ENCODE data around the gene ART1. TPM values are rescaled to one million over a fixed set of nuclear protein-coding genes. Genes with fewer than 3 reads are reported as not detected.
A peak's percentile ranks its signal among the peaks of the same experiment; 100 is the strongest.
"Not testable (repeated sequence)": the region's sequence is repeated elsewhere in the genome, so short reads cannot be mapped to it uniquely, and the experiment has no call there.

The ART1 gene
- total and polyA plus RNA-seq, 7 donors, result 0.26 to 33.0 (median 14.5) TPM

DNA sequence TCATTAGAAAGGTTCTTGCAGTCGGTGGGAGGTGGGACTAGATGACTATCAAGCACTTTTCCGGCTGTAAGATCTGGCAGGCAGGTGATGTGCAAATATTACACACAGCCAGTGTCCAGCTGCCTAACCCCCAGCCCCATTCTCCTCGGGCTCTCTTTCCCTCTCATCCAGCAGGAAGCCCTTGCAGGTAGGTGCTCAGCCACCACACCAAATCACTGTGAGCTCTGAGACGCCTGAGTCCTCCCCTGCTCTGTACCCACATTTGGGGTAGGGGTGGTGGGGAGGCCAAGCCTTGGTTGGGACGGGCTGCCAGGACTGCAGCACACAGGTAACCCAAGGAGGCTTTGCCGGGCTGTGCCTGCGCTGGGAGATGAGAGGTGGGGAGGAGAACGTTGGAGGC, 3.7 kb upstream of the ART1 start:
- intact Hi-C loops (cut with DNase I), result loop anchor here in 1 of 2 donors (5.0 kb wide), 1 partner anchor 599 kb away; no protein-coding TSS in a partner anchor
- peak overlapping the region; percentile 99 for H3K27ac ChIP-seq
- no peak overlapping the region for H3K4me3 ChIP-seq
- 43 to 51% (median 49%) methylated on average over 8 of the region's 8 CpGs for WGBS, 3 donors
- H3K36me3 ChIP-seq (ENCODE audit: insufficient read depth in 1 of 2, low read depth in 1 of 2), result no peaks in the 10 kb centered on the region
- no peaks in the 10 kb centered on the region for H3K9me3 ChIP-seq
- ATAC-seq (no peak), DNase-seq (peak in 1 of 2 donors; percentile 49)
- H3K4me1 ChIP-seq, result peaks cover 28% of the 10 kb centered on the region
- no peaks in the 10 kb centered on the region for H3K27me3 ChIP-seq (ENCODE audit: insufficient read depth in 3 of 3, low read length in 2 of 3)
- TF ChIP-seq, protein P1, sequence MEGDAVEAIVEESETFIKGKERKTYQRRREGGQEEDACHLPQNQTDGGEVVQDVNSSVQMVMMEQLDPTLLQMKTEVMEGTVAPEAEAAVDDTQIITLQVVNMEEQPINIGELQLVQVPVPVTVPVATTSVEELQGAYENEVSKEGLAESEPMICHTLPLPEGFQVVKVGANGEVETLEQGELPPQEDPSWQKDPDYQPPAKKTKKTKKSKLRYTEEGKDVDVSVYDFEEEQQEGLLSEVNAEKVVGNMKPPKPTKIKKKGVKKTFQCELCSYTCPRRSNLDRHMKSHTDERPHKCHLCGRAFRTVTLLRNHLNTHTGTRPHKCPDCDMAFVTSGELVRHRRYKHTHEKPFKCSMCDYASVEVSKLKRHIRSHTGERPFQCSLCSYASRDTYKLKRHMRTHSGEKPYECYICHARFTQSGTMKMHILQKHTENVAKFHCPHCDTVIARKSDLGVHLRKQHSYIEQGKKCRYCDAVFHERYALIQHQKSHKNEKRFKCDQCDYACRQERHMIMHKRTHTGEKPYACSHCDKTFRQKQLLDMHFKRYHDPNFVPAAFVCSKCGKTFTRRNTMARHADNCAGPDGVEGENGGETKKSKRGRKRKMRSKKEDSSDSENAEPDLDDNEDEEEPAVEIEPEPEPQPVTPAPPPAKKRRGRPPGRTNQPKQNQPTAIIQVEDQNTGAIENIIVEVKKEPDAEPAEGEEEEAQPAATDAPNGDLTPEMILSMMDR (IDR thresholded peaks at IDR 0.05), result no peak

DNA sequence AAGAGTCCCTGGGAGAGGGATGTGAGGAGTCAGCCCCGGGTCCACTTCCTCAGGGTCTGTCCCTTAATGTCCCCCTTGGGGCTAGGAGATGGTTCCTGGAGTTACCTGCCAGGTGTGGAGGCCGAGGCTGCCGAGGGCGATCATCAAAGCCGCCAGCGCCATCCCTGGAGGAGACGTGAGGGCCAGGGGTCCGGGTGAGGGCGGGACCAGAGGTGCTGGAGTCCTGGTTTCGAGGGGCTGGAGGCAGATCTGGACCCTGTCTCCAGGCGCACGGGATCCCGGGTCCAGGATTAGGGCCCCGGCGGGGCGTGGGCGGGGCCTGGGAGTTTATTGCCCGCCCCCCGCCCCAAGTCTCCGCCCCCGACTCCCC, 3.2 kb upstream of the ART1 start, which contains the start of gene ART5:
TSS of gene ART5 (minus strand) at position 292 of the 370 bp plus-strand sequence. CDS start at position 162, 130 bp downstream.
- H3K27ac ChIP-seq, result peak within 1 kb of the TSS; percentile 99
- H3K27me3 ChIP-seq (ENCODE audit: insufficient read depth in 3 of 3, low read length in 2 of 3), result no peaks in the 10 kb centered on the region
- no peaks in the 10 kb centered on the region for H3K9me3 ChIP-seq
- WGBS, 3 donors, result 10 to 23% (median 11%) methylated on average over 13 to 21 of the region's 21 CpGs
- intact Hi-C loops (cut with DNase I), result loop anchor here (2.0 to 5.0 kb wide), 2 partner anchors 27 to 599 kb away; no protein-coding TSS in a partner anchor
- H3K4me3 ChIP-seq, result peak within 1 kb of the TSS; percentile 78
- TF ChIP-seq, protein P1 (IDR thresholded peaks at IDR 0.05), result no peak
- H3K36me3 ChIP-seq (ENCODE audit: insufficient read depth in 1 of 2, low read depth in 1 of 2), result no peaks in the 10 kb centered on the region
- no peak for DNase-seq
- H3K4me1 ChIP-seq, result peaks cover 33% of the 10 kb centered on the region
- no peak for ATAC-seq

DNA sequence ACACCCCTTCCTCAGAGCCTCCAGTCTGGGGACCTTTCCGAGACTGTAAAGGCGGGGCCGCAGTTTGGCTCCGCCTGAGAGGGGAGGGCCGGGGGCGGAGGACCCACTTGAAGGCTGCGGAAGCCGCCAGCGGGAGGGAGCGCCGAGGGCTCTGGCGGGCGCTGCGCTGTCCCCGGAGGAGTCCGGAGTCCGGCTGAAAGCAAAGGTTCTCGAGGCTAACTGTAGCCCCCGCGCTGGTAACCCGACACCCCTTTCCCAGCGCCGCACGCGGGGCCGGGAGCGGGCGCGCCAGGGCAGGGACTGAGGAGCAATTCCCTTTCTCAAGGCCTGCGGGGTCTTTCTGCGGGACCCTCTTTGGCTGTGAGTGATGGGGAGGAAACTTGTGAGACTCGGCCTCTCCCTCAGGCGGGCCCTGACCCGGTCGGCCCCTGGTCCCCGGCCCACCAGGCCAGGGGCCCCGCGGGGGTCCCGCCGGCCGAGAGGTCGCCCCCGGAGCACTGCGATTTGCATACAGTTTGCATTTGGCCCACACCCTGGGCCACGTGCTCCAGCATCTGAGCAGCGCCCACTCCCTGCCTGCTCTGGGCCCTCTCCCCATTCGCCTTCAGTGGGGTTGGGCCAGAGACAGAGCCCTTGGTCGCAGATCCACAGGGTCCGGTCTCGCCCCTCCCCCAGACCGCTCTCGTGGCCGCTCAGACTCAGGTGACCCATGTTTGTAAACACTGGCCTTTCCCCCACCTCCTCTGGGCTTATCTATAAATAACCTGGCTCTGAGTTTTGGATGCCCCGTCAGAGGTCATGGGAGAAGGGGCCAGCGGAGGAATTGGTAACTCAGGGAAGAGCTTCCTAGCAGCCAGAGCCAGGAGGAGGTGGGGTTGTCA, 2.6 kb upstream of the ART1 start:
- peak; percentile 86 to 93 for DNase-seq
- WGBS, 3 donors, result 0 to 1% (median 1%) methylated on average over 41 to 55 of the region's 55 CpGs
- intact Hi-C loops (cut with DNase I), result loop anchor here (2.0 to 5.0 kb wide), 2 partner anchors 28 to 600 kb away; no protein-coding TSS in a partner anchor
- H3K27ac ChIP-seq, result peak overlapping the region; percentile 99
- H3K27me3 ChIP-seq (ENCODE audit: insufficient read depth in 3 of 3, low read length in 2 of 3), result no peaks in the 10 kb centered on the region
- no peaks in the 10 kb centered on the region for H3K36me3 ChIP-seq (ENCODE audit: insufficient read depth in 1 of 2, low read depth in 1 of 2)
- peak; percentile 71 to 80 (median 76) for ATAC-seq
- TF ChIP-seq, protein P1 (IDR thresholded peaks at IDR 0.05), result no peak
- H3K4me3 ChIP-seq, result peak overlapping the region; percentile 78
- H3K4me1 ChIP-seq, result peaks cover 37% of the 10 kb centered on the region
- no peaks in the 10 kb centered on the region for H3K9me3 ChIP-seq

DNA sequence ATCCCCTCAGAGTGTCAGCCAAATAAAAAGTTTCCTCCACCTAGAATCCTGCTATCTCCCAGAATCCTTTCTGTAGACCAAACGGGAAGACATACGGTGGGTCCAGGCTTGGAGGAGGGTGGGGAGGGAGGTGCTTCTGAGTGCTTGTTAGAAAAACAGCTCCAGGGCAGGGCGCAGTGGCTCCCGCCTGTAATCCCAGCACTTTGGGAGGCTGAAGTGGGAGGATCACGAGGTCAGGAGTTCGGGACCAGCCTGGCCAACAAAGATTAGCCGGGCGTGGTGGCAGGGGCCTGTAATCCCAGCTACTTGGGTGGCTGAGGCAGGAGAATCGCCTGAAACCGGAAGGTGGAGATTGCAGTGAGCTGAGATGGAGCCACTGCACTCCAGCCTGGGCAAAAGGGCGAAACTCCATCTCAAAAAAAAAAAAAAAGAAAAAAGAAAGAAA, 1.8 kb upstream of the ART1 start:
- H3K27me3 ChIP-seq (ENCODE audit: insufficient read depth in 3 of 3, low read length in 2 of 3); H3K36me3 ChIP-seq (ENCODE audit: insufficient read depth in 1 of 2, low read depth in 1 of 2); ATAC-seq; H3K9me3 ChIP-seq: not testable (repeated sequence)
- intact Hi-C loops (cut with DNase I), result loop anchor here (2.0 to 5.0 kb wide), 2 partner anchors 28 to 601 kb away; no protein-coding TSS in a partner anchor
- Histone ChIP-seq H3K4me3 (peak overlapping the region; percentile 78), H3K27ac (peak overlapping the region; percentile 99), H3K4me1 (peaks cover 37% of the 10 kb centered on the region)
- 24 to 30% (median 27%) methylated on average over 11 of the region's 11 CpGs for WGBS, 3 donors
- DNase-seq, result peak in 1 of 2 donors; percentile 61

DNA sequence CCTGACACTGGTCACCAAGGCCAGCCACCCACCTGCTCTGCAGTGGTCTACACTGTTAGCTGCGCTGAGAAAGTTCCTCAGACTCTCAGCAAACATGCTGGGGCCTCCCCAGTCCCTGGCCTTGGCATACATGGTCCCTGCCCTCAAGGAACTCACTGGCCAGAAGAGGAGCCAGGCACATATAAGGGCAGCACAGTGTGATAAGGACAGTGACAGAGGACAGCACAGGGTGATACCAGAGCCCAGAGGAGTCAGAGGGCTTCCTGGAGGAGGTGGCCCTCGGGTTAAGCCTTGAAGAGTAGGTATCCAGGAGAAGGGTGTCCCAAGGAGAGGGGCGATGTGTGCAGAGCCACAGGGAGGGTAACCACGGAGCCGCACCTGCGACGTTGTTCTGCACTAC, 624 bp downstream of the ART1 start:
- TF ChIP-seq, protein P1 (IDR thresholded peaks at IDR 0.05), result no peak
- DNase-seq (peak in 1 of 2 donors; percentile 61), ATAC-seq (peak; percentile 19 to 47 (median 26))
- H3K9me3 ChIP-seq, result no peaks in the 10 kb centered on the region
- H3K27me3 ChIP-seq (ENCODE audit: insufficient read depth in 3 of 3, low read length in 2 of 3), result no peaks in the 10 kb centered on the region
- 41 to 52% (median 46%) methylated on average over 7 of the region's 7 CpGs for WGBS, 3 donors
- peak overlapping the region; percentile 65 for H3K4me3 ChIP-seq
- intact Hi-C loops (cut with DNase I), result no loop called here
- no peaks in the 10 kb centered on the region for H3K36me3 ChIP-seq (ENCODE audit: insufficient read depth in 1 of 2, low read depth in 1 of 2)
- peaks cover 37% of the 10 kb centered on the region for H3K4me1 ChIP-seq
- peak overlapping the region; percentile 99 for H3K27ac ChIP-seq

DNA sequence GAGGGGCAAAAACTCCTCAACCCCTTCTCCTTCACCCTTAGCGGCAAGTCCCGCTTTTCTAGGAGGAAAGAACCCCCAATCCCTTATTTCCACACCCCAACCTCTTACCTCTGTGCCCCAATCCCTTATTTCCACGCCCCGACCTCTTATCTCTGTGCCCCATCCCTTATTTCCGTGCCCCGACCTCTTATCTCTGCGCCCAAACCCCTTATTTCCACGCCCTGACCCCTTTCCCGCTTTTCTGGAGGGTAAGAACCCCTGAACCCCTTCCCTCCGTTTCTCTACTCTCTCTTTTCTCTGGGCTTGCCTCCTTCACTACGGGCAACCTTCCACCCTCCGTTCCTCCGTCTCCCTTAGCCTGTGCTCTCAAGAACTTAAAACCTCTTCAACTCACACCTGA, 3.9 kb downstream of the ART1 start:
- peak in 1 of 2 donors; percentile 1 for DNase-seq
- peaks cover 22% of the 10 kb centered on the region for H3K4me1 ChIP-seq
- H3K36me3 ChIP-seq (ENCODE audit: insufficient read depth in 1 of 2, low read depth in 1 of 2); H3K9me3 ChIP-seq; H3K4me3 ChIP-seq; ATAC-seq; H3K27me3 ChIP-seq (ENCODE audit: insufficient read depth in 3 of 3, low read length in 2 of 3); H3K27ac ChIP-seq: not testable (repeated sequence)
- WGBS, 3 donors, result 69 to 90% (median 82%) methylated on average over 13 of the region's 13 CpGs
- intact Hi-C loops (cut with DNase I), result loop anchor here in 1 of 2 donors (2.0 kb wide), 1 partner anchor 52 kb away; no protein-coding TSS in a partner anchor

DNA sequence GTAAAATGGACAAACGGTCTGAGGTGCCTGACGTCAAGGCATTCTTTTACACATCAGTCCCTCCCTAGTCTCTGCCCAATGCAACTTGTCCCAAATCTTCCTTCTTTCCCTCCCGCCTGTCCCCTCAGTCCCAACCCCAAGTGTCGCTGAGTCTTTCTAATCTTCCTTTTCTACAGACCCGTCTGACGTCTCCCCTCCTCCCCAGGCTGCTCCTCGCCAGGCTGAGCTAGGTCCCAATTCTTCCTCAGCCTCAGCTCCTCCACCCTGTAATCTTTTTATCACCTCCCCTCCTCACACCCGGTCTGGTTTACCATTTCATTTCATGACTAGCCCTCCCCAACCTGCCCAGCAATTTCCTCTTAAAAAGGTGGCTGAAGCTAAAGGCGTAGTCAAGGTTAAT, 4.4 kb downstream of the ART1 start:
- peaks cover 20% of the 10 kb centered on the region for H3K4me1 ChIP-seq
- H3K27me3 ChIP-seq (ENCODE audit: insufficient read depth in 3 of 3, low read length in 2 of 3); H3K9me3 ChIP-seq; H3K27ac ChIP-seq; ATAC-seq; H3K4me3 ChIP-seq; H3K36me3 ChIP-seq (ENCODE audit: insufficient read depth in 1 of 2, low read depth in 1 of 2): not testable (repeated sequence)
- WGBS, 3 donors, result 39 to 56% (median 49%) methylated on average over 9 of the region's 9 CpGs
- intact Hi-C loops (cut with DNase I), result loop anchor here in 1 of 2 donors (2.0 kb wide), 1 partner anchor 51 kb away; no protein-coding TSS in a partner anchor
- DNase-seq, result peak in 1 of 2 donors; percentile 3
